GM21447 (cell line): ENCODE measurements around the gene KAT14.
"Not testable (repeated sequence)": the region's sequence is repeated elsewhere in the genome, so short reads cannot be mapped to it uniquely, and the experiment has no call there.

Experiments used
- ATAC-seq: cut with Tn5 transposase; IDR thresholded peaks from one replicate; pipeline ENCODE4 v1.9.1; 2021; ENCODE audit not compliant: unreplicated experiment

Gene KAT14

GRCh38 chr20:18218280-18218679 lies 80.6 kb downstream of the KAT14 start:
- no peak for ATAC-seq

DNA sequence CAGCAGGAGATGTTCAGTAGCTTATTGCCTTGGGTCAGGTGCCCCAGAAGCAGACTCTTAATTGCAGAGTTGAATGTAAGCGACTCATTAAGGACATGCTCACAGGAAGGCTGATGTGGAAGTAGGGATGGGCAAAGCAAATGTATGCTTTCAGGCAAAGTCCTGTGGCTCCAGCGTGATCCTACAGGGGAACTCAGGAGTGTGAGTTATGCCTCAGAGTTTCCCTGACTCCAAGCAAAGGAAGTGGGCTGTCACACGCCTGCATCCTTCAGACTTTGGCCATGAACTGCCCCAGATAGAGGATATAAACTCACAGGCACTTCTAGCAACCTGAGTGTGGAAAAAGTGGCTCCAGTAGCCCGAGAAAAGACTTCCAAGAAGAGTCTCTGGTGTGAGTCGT lies 85.7 kb downstream of the KAT14 start:
- no peak for ATAC-seq

DNA sequence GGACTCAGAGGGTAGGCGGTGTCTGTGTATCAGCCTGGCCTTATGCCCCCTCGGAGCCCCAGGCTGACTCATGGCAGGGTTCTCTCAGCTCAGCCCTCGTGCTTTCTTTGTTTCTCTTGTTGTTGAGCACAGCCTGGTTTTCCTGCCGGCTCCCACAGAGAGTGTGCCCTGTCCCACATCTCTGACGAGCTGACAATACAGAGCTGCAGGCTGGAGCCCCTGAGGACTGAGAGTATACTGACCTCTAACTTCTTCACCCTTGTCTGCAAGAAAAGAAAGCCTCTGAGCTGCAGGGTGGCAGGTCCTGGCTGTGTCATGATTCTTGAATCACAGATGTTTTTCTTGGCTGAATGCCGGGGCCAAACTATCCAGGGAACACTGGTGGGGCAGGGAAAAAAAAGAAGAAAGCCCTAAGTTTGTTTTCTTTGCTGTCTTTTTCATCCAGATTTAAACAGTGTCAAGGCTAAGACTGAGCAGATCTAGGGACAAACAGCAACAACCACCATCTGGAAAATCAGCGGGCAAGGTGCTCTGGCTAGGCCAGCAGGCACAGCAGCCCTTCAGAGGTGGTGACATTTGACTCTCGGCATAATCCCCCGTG lies 87.4 kb downstream of the KAT14 start:
- ATAC-seq = no peak

DNA sequence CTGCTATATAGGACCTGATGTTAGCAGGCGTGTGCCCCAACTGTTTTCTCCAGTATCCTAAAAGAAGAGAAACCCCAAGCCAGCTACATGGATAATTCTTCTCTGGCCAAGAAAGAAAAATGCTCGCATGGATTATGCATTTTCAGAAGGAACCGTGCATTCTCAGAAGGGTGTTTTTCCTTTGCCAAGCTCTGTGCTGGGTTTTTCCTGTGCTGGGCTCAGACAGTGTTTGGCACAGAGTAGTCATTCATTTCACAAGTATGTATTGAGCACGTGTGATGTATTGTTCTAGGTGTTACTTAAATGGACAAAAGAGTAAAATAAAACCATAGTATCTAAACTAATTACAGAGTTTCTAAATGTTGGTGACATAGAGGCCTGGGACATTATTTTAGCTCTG lies 88.0 kb downstream of the KAT14 start:
- no peak for ATAC-seq

DNA sequence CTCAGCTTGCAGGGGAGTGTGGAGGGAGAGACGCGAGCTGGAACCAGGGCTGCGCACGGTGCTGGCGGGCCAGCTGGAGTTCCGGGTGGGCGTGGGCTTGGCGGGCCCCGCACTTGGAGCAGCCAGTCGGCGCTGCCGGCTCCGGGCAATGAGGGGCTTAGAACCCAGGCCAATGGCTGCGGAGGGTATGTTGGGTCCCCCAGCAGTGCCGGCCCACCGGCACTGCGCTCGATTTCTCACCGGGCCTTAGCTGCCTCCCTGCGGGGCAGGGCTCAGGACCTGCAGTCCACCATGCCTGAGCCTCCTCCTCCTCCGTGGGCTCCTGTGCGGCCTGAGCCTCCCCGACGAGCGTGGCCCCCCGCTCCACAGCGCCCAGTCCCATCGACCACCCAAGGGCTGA lies 89.1 kb downstream of the KAT14 start:
- ATAC-seq = not testable (repeated sequence)

DNA sequence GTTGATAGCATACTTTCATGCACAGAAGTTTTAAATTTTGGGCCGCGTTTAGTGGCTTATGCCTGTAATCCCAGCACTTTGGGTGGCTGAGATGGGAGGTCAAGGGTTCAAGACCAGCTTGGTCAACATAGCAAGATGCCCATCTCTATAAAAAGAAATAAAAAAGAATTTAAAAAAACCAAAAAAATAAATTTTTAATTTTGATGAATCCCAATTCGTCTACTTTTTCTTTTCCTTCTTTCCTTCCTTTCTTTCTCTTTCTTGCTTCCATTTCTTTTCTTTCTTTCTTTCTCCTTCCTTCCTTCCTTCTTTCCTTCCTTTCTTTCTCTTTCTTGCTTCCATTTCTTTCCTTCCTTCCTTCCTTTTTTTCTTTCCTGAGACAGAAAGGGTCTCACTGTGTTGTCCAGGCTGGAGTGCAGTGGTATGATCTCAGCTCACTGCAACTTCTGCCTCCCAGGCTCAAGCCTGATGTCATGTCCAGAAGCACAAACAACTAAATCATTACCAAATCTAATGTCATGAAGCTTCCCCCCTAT lies 95.8 kb downstream of the KAT14 start:
- no peak for ATAC-seq
